Ascending aorta (tissue), 2 donors: ENCODE measurements around the gene TBC1D10A. TPM values are rescaled to one million over a fixed set of nuclear protein-coding genes. Genes with fewer than 3 reads are reported as not detected.
A peak's percentile ranks its signal among the peaks of the same experiment; 100 is the strongest.

Experiments used
- DNase-seq, 2 donors: peaks; one replicate each; pipeline ENCODE4 v3.0.0-alpha.2; 2019; ENCODE audit warnings: low spot score in 2 of 2
- H3K27ac ChIP-seq, 2 donors: fragments of 200-600 bp; sonication (generic); one replicate each; pipeline ENCODE4 v1.5.1; 2016 to 2017; ENCODE audit warnings: mild to moderate bottlenecking in 1 of 2
- H3K27me3 ChIP-seq: fragments of 200-600 bp; sonication (generic); one replicate; pipeline ENCODE4 v1.5.1; 2017
- H3K36me3 ChIP-seq, 2 donors: fragments of 200-600 bp; sonication (generic); one replicate each; pipeline ENCODE4 v1.5.1; 2016
- H3K4me1 ChIP-seq, 2 donors: fragments of 200-600 bp; sonication (generic); one replicate each; pipeline ENCODE4 v1.5.1; 2016 to 2017; ENCODE audit warnings: mild to moderate bottlenecking in 1 of 2
- H3K4me3 ChIP-seq, 2 donors: fragments of 200-600 bp; sonication (generic); one replicate each; pipeline ENCODE4 v1.5.1; 2016 to 2017; ENCODE audit warnings: mild to moderate bottlenecking in 1 of 2
- H3K9me3 ChIP-seq, 2 donors: fragments of 200-600 bp; sonication (generic); one replicate each; pipeline ENCODE4 v1.5.1; 2016
- CTCF ChIP-seq, 3 experiments: fragments of 200-600 bp in 2 of 3; fragments of 450-650 bp in 1 of 3; sonication (generic) in 2 of 3; IDR thresholded peaks; one replicate each; pipeline ENCODE4 v1.5.1; 2016 to 2019; ENCODE audit warnings: antibody characterized with exemption in 3 of 3, mild to moderate bottlenecking in 1 of 3, moderate library complexity in 1 of 3
- intact Hi-C: fragments of 100-400 bp; cut with DNase I; formaldehyde crosslinking; loops from one replicate; pipeline ENCODE4 v1.15.1; 2023
- total RNA-seq: library from RNA; depleted of rRNA; stranded (reverse); fragments of >200 nt; gene quantifications from one replicate; pipeline ENCODE4 v1.1.0, GENCODE V29; 2016

TBC1D10A gene
- total RNA-seq, 1 donor from 2014 or later, result 107 TPM

DNA sequence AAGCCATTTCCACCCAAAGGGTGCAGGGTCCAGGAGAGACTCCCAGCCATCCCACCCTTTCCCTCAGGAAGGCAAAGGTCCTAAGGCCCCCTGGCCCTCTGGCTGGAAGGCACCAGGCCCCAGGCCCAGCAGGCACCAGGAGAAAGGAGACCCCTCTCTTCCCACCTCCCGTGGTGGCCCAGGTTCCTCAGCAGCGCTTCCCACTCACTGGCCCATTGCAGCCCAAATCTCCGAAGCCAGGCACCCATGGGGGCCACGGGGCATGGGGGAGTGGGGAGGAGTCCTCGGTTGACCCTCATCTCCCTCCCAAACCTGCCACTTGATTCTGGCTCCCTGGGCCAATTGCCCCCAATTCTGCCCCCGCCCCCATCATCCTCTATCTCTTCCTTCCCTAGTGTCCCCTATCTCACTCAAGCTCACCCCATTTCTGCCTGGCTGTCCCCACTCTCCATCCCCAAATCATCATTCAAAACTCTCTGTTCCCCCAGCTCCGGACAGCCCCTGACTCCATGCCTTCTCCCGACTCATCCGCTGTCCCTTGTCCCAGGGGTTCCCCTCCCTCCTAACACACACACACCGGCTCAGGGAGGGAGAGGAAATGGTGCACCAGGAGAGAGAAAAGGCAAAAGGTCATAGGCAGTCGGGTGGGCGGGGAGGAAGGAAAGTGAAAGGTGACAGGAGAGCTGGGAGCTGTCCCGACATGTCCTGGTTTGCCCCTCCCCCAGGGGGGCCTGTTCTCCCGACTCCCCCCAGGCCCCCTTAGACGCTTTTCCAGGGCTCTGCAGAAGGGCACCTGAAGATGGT, 81.4 kb downstream of the TBC1D10A start:
- Histone ChIP-seq H3K36me3 (no peaks in the 10 kb centered on the region), H3K4me1 (peaks cover 0 to 5% of the 10 kb centered on the region in 2 donors), H3K4me3 (peak overlapping the region; percentile 58 to 71), H3K27ac (no peak overlapping the region), H3K27me3 (peaks cover 3% of the 10 kb centered on the region), H3K9me3 (no peaks in the 10 kb centered on the region)
- intact Hi-C loops, result no loop called here
- DNase-seq, result no peak
- TF ChIP-seq CTCF (IDR thresholded peaks at IDR 0.05), result no peak

- no peak for TF ChIP-seq CTCF (IDR thresholded peaks at IDR 0.05)
- Histone ChIP-seq H3K27me3 (peaks cover 3% of the 10 kb centered on the region), H3K4me3 (no peak overlapping the region), H3K9me3 (no peaks in the 10 kb centered on the region), H3K4me1 (peaks cover 0 to 5% of the 10 kb centered on the region in 2 donors), H3K27ac (no peak overlapping the region), H3K36me3 (no peaks in the 10 kb centered on the region)
- intact Hi-C loops, result no loop called here
- no peak for DNase-seq
These were observed 82.1 kb downstream of the TBC1D10A start for GRCh38 chr22:30244641-30245040.

GRCh38 chr22:30244066-30244465, 82.7 kb downstream of the TBC1D10A start:
- H3K9me3 ChIP-seq, result no peaks in the 10 kb centered on the region
- H3K4me3 ChIP-seq, result no peak overlapping the region
- TF ChIP-seq CTCF (IDR thresholded peaks at IDR 0.05), result no peak
- H3K4me1 ChIP-seq, result peaks cover 0 to 5% of the 10 kb centered on the region in 2 donors
- no peaks in the 10 kb centered on the region for H3K36me3 ChIP-seq
- peaks cover 3% of the 10 kb centered on the region for H3K27me3 ChIP-seq
- intact Hi-C loops, result no loop called here
- no peak for DNase-seq
- no peak overlapping the region for H3K27ac ChIP-seq

DNA sequence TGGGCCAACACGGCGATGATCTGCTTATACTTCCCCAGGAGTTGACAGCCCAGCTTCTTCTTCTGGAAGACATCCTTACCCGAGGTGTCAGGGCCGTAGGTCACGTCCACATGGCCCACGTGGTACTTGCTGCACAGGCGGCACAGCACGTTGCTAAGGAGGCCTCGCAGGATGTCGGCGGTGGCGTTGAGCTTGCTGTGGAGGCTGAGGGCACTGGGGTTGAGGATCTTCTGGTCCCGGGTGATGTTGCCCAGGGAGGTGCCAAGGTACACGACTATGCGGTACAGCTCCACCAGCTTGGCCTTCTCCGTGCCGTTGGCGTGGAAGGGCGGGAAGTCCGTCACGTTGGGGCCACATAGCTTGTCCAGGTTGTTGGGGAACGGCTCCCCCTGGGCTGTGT, 83.1 kb downstream of the TBC1D10A start:
- H3K27ac ChIP-seq, result no peak overlapping the region
- H3K27me3 ChIP-seq, result peaks cover 3% of the 10 kb centered on the region
- H3K4me3 ChIP-seq, result no peak overlapping the region
- peaks cover 0 to 5% of the 10 kb centered on the region in 2 donors for H3K4me1 ChIP-seq
- no peak for DNase-seq
- no peak for TF ChIP-seq CTCF (IDR thresholded peaks at IDR 0.05)
- H3K36me3 ChIP-seq, result no peaks in the 10 kb centered on the region
- intact Hi-C loops, result no loop called here
- no peaks in the 10 kb centered on the region for H3K9me3 ChIP-seq

Other genes starting within 250 kb of the TBC1D10A start
- gene HORMAD2, start 246.5 kb downstream of the TBC1D10A start, total RNA-seq, result not detected
- gene LIF, start 80.2 kb downstream of the TBC1D10A start, total RNA-seq, result not detected
- not detected for gene OSM, start 60.1 kb downstream of the TBC1D10A start, total RNA-seq
- 55.9 TPM for gene CASTOR1, start 37.4 kb downstream of the TBC1D10A start, total RNA-seq
- gene SF3A1, start 30.0 kb upstream of the TBC1D10A start, total RNA-seq, result 92.9 TPM
- 7.0 TPM for gene CCDC157, start 30.1 kb upstream of the TBC1D10A start, total RNA-seq
- gene RNF215, start 60.5 kb upstream of the TBC1D10A start, total RNA-seq, result 6.7 TPM
- 3.0 TPM for gene SEC14L2, start 70.1 kb upstream of the TBC1D10A start, total RNA-seq
- gene MTFP1, start 98.8 kb upstream of the TBC1D10A start, total RNA-seq, result 4.5 TPM
- not detected for gene SEC14L3, start 145.1 kb upstream of the TBC1D10A start, total RNA-seq
- gene SEC14L4, start 178.8 kb upstream of the TBC1D10A start, total RNA-seq, result not detected
- gene SEC14L6, start 219.8 kb upstream of the TBC1D10A start, total RNA-seq, result not detected
- gene GAL3ST1, start 247.7 kb upstream of the TBC1D10A start, total RNA-seq, result not detected